Kidney (tissue), 14 donors: ENCODE results near the gene RAD51B. TPM values are rescaled to one million over a fixed set of nuclear protein-coding genes. Genes with fewer than 3 reads are reported as not detected.

ENCODE experiments used
- DNase-seq, 5 donors: peaks; one replicate each; pipeline ENCODE4 v3.0.0-alpha.2; 2013 to 2020
- FAIRE-seq: peaks from 2 replicates; lab custom pipeline; 2012; peaks lifted over from hg19 to GRCh38; lab: Jason Lieb, UNC
- H3K27ac ChIP-seq, 2 donors: one replicate each; pipeline ENCODE4 v1.7.0; 2013; ENCODE audit warnings: low read depth in 2 of 2, low read length in 2 of 2, inconsistent platforms in 1 of 2
- H3K27me3 ChIP-seq: one replicate; pipeline ENCODE4 v1.7.1; 2013; ENCODE audit warnings: low read length, inconsistent platforms; ENCODE audit not compliant: control insufficient read depth, insufficient read depth
- H3K36me3 ChIP-seq, 3 donors: one replicate each; pipeline versions ENCODE4 v1.7.0 to v1.7.1; 2013; ENCODE audit warnings: low read length in 3 of 3, control low read depth in 1 of 3, inconsistent platforms in 1 of 3; ENCODE audit not compliant: insufficient read depth in 3 of 3, control insufficient read depth in 2 of 3
- H3K4me1 ChIP-seq, 3 donors: one replicate each; pipeline versions ENCODE4 v1.7.0 to v1.7.1; 2013; ENCODE audit warnings: low read length in 3 of 3, inconsistent platforms in 1 of 3, low read depth in 1 of 3; ENCODE audit not compliant: control insufficient read depth in 2 of 3, insufficient read depth in 2 of 3
- H3K4me3 ChIP-seq, 3 donors: one replicate each; pipeline versions ENCODE4 v1.7.0 to v1.8.1; 2013; ENCODE audit warnings: low read length in 3 of 3, control low read depth in 1 of 3, inconsistent platforms in 1 of 3
- H3K9ac ChIP-seq, 3 donors: one replicate each; pipeline versions ENCODE4 v1.7.0 to v1.7.1; 2013; ENCODE audit warnings: low read length in 3 of 3, control low read depth in 1 of 3, inconsistent platforms in 1 of 3
- H3K9me3 ChIP-seq, 3 donors: one replicate each; pipeline versions ENCODE4 v1.7.0 to v1.7.1; 2013; ENCODE audit warnings: low read length in 3 of 3, control low read depth in 1 of 3, inconsistent platforms in 1 of 3; ENCODE audit not compliant: control insufficient read depth in 2 of 3, insufficient read depth in 1 of 3
- intact Hi-C: fragments of 100-400 bp; cut with DNase I; formaldehyde crosslinking; loops from one replicate; pipeline ENCODE4 v1.11.1; 2022
- polyA plus RNA-seq: library from polyadenylated mRNA; stranded (reverse); fragments of 350-450 nt; fragmentation: Illumina TruSeq; extraction: RNeasy Lipid Tissue Mini Kit (QIAGEN cat#74804); gene quantifications from one replicate; pipeline ENCODE4 v1.2.3, GENCODE V29; 2014; ENCODE audit warnings: low read depth, low replicate concordance; ENCODE audit not compliant: insufficient read depth
- total RNA-seq: library from RNA; stranded (reverse); fragmentation: NEBNext Ultra II Directional; extraction: Animal tissue kit (Norgen Biotek cat#: 25700); gene quantifications from one replicate; pipeline ENCODE4 v1.2.1, GENCODE V29; 2021
- TF ChIP-seq, protein P1 (sequence below): IDR thresholded peaks from 3 replicates; pipeline ENCODE4 v1.5.1; 2012; ENCODE audit warnings: mild to moderate bottlenecking, moderate library complexity, borderline replicate concordance; ENCODE audit not compliant: insufficient read depth; ENCODE audit errors: extremely low read depth
- donor health status: control.
- donor health status: control.
- donor health status: control.
- donor health status: control.
- donor health status: control.
- donor health status: DM: yes; HTN: yes; CAD: no.
- donor health status: Normal renal cell carcinoma (clear cell type).

Gene RAD51B
- total and polyA plus RNA-seq, 2 donors from 2014 or later, result 6.9 to 18.0 TPM

DNA sequence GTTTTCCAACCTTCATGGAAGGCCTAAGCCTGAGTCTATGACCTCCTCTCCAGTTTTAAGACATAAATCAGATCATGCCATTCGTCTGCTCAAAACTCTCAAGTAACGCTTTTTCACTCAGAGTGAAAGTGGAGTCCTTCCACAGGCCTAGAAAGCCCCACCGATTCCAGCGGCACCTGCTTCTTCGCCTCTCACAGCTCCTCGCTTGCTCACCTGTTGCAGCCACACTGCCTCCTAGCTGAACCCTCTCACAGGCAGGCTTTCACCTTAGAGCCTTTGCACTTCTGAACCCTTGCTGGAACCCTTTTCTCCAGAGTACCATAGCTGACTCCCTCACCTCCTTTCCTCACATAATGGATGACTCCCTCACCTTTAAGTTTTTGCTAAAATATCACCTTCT is 672.2 kb downstream of the RAD51B start:
- intact Hi-C loops, result no loop called here
- H3K27ac ChIP-seq, result no peak overlapping the region

DNA sequence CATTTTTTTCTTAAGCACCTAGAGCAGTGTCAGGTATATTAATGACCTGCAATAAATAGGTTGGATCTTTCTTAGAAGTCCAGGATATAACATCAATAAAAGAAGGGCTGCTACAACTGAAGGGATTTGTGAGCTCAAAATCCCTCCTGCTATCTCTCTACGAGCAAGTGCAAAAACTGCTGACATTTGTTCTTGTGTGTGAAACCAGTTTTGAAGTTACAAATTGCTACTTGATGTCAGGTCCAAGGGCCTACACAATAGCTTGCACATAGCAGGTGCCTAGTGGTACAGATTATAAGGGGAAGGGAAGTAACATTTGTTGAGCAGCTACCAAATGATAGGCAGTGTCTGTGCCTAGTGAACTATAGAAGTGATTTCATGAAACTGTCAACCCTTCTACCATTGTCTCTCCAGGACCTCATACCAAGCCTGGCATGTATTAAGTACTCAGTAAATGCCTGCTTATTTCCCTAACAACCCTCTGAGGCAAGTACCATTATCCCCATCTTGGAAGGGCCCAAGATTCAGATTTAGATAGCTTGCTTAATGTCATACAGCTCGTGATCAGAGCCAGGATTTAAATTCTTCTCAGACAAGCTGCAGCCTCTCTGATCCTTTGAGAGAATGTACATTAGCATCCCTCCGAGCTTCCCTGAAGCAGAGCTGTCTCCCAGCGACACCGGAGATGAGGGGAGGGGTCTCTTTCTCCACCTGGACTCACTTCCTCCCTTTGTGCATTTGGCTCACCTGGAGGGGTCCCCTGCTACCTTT is 673.0 kb downstream of the RAD51B start:
- Histone ChIP-seq H3K4me3 (no peak overlapping the region), H3K4me1 (peaks cover 0 to 3% (median 0%) of the 10 kb centered on the region in 3 donors), H3K9ac (no peak overlapping the region), H3K36me3 (no peaks in the 10 kb centered on the region), H3K27ac (no peak overlapping the region), H3K9me3 (no peaks in the 10 kb centered on the region), H3K27me3 (no peaks in the 10 kb centered on the region)
- DNase-seq (peak in 2 of 5 donors; percentile 47 to 59), FAIRE-seq (no peak)
- intact Hi-C loops, result no loop called here
- TF ChIP-seq, protein P1, sequence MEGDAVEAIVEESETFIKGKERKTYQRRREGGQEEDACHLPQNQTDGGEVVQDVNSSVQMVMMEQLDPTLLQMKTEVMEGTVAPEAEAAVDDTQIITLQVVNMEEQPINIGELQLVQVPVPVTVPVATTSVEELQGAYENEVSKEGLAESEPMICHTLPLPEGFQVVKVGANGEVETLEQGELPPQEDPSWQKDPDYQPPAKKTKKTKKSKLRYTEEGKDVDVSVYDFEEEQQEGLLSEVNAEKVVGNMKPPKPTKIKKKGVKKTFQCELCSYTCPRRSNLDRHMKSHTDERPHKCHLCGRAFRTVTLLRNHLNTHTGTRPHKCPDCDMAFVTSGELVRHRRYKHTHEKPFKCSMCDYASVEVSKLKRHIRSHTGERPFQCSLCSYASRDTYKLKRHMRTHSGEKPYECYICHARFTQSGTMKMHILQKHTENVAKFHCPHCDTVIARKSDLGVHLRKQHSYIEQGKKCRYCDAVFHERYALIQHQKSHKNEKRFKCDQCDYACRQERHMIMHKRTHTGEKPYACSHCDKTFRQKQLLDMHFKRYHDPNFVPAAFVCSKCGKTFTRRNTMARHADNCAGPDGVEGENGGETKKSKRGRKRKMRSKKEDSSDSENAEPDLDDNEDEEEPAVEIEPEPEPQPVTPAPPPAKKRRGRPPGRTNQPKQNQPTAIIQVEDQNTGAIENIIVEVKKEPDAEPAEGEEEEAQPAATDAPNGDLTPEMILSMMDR, result no peak

More for the DNA sequence above, 672.2 kb downstream of the RAD51B start:
- H3K4me1 ChIP-seq, result peaks cover 0 to 3% (median 0%) of the 10 kb centered on the region in 3 donors
- no peaks in the 10 kb centered on the region for H3K9me3 ChIP-seq
- TF ChIP-seq, protein P1, result no peak
- no peak overlapping the region for H3K4me3 ChIP-seq
- DNase-seq (no peak), FAIRE-seq (no peak)
- no peaks in the 10 kb centered on the region for H3K27me3 ChIP-seq
- H3K36me3 ChIP-seq, result no peaks in the 10 kb centered on the region
- no peak overlapping the region for H3K9ac ChIP-seq

DNA sequence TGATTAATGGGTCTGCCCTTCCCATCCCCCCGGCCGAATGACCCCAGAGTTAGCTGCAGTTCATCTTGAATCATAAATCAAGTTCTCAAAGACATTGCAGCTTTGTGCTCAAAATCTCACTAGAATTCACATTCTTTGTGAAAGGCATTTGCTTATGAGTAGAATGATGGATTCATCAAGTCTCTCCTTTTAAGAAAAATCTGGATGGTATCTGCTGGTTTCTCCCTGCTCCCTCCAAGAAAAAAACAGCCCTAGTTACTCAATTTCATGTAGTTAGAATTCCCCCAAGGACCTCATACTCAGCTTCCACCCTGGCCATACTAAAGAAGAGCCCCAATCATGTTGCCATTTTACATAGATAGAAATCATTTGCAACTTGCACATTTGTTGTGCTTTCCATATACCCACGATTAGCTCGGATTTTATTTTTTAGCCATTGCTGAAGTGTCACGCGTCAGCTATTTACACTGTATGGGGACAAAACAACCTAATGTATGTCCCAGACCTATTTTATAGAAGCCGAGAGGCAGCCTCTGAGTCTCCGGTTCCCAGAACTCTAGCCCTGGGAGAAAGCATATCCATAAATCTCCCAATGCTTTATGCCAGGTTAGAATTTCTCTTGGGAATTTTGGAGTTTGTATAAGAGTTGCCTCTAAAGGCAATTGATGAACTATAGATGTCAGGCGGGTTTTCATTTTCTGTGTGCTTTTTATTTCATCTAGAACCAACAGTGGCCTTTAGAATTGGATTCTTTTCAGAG is 673.8 kb downstream of the RAD51B start:
- Histone ChIP-seq H3K9me3 (no peaks in the 10 kb centered on the region), H3K4me3 (no peak overlapping the region), H3K27me3 (no peaks in the 10 kb centered on the region), H3K36me3 (no peaks in the 10 kb centered on the region), H3K27ac (no peak overlapping the region), H3K4me1 (peaks cover 0 to 3% (median 0%) of the 10 kb centered on the region in 3 donors), H3K9ac (no peak overlapping the region)
- DNase-seq (peak in 2 of 5 donors; percentile 54 to 67), FAIRE-seq (no peak)
- TF ChIP-seq, protein P1, result no peak
- intact Hi-C loops, result no loop called here
